Loucy (cell line): ENCODE data around the gene PRCD.

Experiments
- H2AFZ ChIP-seq: fragments of 200-600 bp; sonication (generic); 2 replicates; pipeline ENCODE4 v1.6.0; 2016; ENCODE audit warnings: antibody characterized with exemption, mild to moderate bottlenecking, low read length, moderate library complexity
- H3F3A ChIP-seq: fragments of 200-600 bp; 2 replicates; pipeline ENCODE4 v1.6.0; 2016; ENCODE audit warnings: antibody characterized with exemption, low read depth, mild to moderate bottlenecking
- H3K27me3 ChIP-seq: fragments of 200-600 bp; sonication (generic); 2 replicates; pipeline ENCODE4 v1.6.1; 2014; ENCODE audit warnings: low read length, mild to moderate bottlenecking; ENCODE audit not compliant: insufficient read depth, poor library complexity, severe bottlenecking
- H3K36me3 ChIP-seq: fragments of 200-600 bp; sonication (generic); 2 replicates; pipeline ENCODE4 v1.6.1; 2016; ENCODE audit warnings: low read length; ENCODE audit not compliant: insufficient read depth
- H3K4me1 ChIP-seq: fragments of 200-600 bp; sonication (generic); 2 replicates; pipeline ENCODE4 v1.5.1; 2014; ENCODE audit warnings: low read length, mild to moderate bottlenecking; ENCODE audit not compliant: insufficient read depth, poor library complexity, severe bottlenecking
- H3K4me2 ChIP-seq: fragments of 200-600 bp; sonication (generic); 2 replicates; pipeline ENCODE4 v1.6.0; 2014; ENCODE audit warnings: antibody characterized with exemption, low read length, low read depth, mild to moderate bottlenecking; ENCODE audit not compliant: poor library complexity, severe bottlenecking
- H3K4me3 ChIP-seq: fragments of 200-600 bp; sonication (generic); 2 replicates; pipeline ENCODE4 v1.5.1; 2014; ENCODE audit warnings: low read length, mild to moderate bottlenecking, mixed read lengths; ENCODE audit not compliant: poor library complexity, severe bottlenecking
- H3K79me2 ChIP-seq: fragments of 200-600 bp; sonication (generic); 2 replicates; pipeline ENCODE4 v1.6.1; 2014; ENCODE audit warnings: low read length; ENCODE audit not compliant: insufficient read depth
- H3K9ac ChIP-seq: fragments of 200-600 bp; sonication (generic); 2 replicates; pipeline ENCODE4 v1.6.0; 2014; ENCODE audit warnings: mild to moderate bottlenecking, low read depth, low read length, moderate library complexity; ENCODE audit not compliant: poor library complexity, severe bottlenecking
- H3K9me2 ChIP-seq: fragments of 200-600 bp; sonication (generic); replicated peaks from 2 replicates; pipeline ENCODE4 v1.6.1; 2016; ENCODE audit warnings: low read depth, low read length, mixed read lengths
- H3K9me3 ChIP-seq: fragments of 200-600 bp; sonication (generic); 2 replicates; pipeline ENCODE4 v1.6.1; 2014; ENCODE audit warnings: mild to moderate bottlenecking, antibody characterized with exemption, low read length, low read depth; ENCODE audit not compliant: insufficient read depth
- H4K20me1 ChIP-seq: fragments of 200-600 bp; sonication (generic); 2 replicates; pipeline ENCODE4 v1.6.0; 2014; ENCODE audit warnings: antibody characterized with exemption, low read length, mild to moderate bottlenecking; ENCODE audit not compliant: insufficient read depth, poor library complexity, severe bottlenecking
- EZH2phosphoT487 ChIP-seq: fragments of 200-600 bp; IDR thresholded peaks from 2 replicates; pipeline ENCODE4 v1.6.1; 2018; ENCODE audit warnings: antibody characterized with exemption, mild to moderate bottlenecking, moderate library complexity, borderline replicate concordance
- TF ChIP-seq, protein P1 (sequence below): fragments of 200-600 bp; sonication (generic); conservative IDR thresholded peaks from 2 replicates; pipeline ENCODE4 v1.5.1; 2014; ENCODE audit warnings: mild to moderate bottlenecking, antibody characterized with exemption, low read length

The PRCD gene

DNA sequence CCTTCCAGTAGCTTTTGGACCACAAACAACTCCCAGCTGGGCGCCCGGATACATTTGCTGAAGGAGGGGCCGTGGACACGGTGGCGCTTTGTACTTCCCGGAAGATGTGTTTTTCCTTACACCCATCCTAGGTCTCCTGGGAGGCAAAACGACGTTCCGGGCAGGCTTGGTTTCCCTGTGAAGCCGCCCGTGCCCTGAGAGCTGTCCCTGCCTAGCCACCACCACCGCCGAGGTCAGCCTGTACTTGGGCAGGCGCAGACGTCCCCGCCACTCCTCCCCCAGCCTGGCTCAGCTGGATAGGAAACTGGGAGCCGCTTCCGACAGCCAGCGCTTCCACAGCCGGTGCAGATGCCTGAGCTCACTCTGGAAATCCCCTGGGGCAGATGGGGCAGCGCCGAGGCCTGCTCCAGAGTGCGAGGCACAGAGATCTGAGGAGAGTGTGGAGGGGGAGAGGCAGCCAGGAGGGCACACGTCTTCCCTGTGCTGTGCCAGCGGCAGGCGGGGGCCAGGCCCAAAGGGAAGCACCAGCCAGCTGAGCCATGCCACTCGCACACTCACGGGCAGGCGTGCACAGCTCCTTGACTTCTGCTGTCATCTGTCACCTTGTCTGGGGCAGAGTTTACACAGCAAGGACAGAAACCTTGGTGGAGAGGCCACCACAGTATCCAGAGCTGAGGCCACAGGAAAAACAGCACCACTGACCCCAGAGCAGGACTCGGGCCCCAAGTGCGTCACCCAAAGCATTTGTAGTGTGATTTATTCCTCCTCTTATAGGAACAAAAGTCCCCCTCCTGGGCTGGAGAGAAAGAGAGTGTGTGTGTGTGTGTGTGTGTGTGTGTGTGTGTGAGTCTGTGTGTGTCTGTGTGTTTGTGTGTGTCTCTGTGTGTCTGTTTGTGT, 41.6 kb upstream of the PRCD start:
- peaks cover 34% of the 10 kb centered on the region for H3K4me1 ChIP-seq
- no peaks in the 10 kb centered on the region for H4K20me1 ChIP-seq
- no peak overlapping the region for H3K4me3 ChIP-seq
- H3K4me2 ChIP-seq: no peak overlapping the region
- no peaks in the 10 kb centered on the region for H3K79me2 ChIP-seq
- no peaks in the 10 kb centered on the region for H3K9me3 ChIP-seq
- no peaks in the 10 kb centered on the region for H3F3A ChIP-seq
- no peaks in the 10 kb centered on the region for H3K9me2 ChIP-seq
- no peaks in the 10 kb centered on the region for H3K27me3 ChIP-seq
- H3K9ac ChIP-seq: no peak overlapping the region
- TF ChIP-seq, protein P1, sequence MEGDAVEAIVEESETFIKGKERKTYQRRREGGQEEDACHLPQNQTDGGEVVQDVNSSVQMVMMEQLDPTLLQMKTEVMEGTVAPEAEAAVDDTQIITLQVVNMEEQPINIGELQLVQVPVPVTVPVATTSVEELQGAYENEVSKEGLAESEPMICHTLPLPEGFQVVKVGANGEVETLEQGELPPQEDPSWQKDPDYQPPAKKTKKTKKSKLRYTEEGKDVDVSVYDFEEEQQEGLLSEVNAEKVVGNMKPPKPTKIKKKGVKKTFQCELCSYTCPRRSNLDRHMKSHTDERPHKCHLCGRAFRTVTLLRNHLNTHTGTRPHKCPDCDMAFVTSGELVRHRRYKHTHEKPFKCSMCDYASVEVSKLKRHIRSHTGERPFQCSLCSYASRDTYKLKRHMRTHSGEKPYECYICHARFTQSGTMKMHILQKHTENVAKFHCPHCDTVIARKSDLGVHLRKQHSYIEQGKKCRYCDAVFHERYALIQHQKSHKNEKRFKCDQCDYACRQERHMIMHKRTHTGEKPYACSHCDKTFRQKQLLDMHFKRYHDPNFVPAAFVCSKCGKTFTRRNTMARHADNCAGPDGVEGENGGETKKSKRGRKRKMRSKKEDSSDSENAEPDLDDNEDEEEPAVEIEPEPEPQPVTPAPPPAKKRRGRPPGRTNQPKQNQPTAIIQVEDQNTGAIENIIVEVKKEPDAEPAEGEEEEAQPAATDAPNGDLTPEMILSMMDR: no peak
- TF ChIP-seq EZH2phosphoT487: no peak
- no peaks in the 10 kb centered on the region for H3K36me3 ChIP-seq
- H2AFZ ChIP-seq: no peak overlapping the region

DNA sequence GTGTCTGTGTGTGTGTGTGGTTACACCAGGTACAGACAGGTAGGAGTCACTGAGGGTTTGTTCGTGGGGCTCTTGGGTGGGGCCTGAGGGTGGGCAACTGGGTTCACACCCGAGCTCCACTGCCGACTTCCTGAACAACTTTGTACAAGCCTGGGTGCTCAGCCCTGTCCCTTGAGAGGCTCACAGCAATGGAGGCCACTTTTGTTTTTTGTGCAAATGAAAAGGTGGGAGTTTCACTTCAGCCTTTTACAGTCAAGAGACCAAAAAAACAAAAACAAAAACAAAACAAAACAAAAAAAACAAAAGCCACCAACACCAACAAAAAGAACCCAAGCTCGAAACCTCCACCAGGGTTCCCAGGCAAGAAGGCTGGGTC, 41.0 kb upstream of the PRCD start:
- Histone ChIP-seq H3K4me2 (no peak overlapping the region), H3K27me3 (no peaks in the 10 kb centered on the region), H2AFZ (no peak overlapping the region), H3K4me1 (peaks cover 28% of the 10 kb centered on the region), H4K20me1 (no peaks in the 10 kb centered on the region), H3K9ac (no peak overlapping the region), H3K9me3 (no peaks in the 10 kb centered on the region), H3K4me3 (no peak overlapping the region), H3K9me2 (no peaks in the 10 kb centered on the region), H3F3A (no peaks in the 10 kb centered on the region), H3K79me2 (no peaks in the 10 kb centered on the region), H3K36me3 (no peaks in the 10 kb centered on the region)
- TF ChIP-seq, protein P1: no peak
- TF ChIP-seq EZH2phosphoT487: no peak

DNA sequence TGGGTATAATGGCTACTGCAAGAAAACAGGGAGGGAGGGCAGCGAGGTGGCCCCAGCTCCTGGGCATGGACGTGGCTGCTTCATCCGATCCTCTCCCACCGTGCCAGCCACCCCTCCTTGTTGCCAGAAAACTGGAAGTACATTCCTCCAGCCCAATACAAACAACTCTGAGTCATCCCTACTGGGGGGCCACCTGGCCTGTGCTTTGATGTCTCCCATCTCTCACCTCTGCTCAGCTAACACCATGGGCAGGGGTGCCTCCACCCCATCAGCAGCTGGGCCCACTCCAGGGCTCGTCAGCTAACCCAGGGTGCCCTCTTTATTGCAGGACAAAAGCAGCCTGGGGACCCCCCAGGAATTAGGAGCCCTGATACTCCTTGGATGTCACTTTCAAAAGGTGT, 40.6 kb upstream of the PRCD start:
- Histone ChIP-seq H3K79me2 (no peaks in the 10 kb centered on the region), H4K20me1 (no peaks in the 10 kb centered on the region)

More for the DNA sequence above, 40.6 kb upstream of the PRCD start:
- no peak overlapping the region for H3K4me3 ChIP-seq
- no peaks in the 10 kb centered on the region for H3K36me3 ChIP-seq
- no peak overlapping the region for H3K4me2 ChIP-seq
- H3K27me3 ChIP-seq: no peaks in the 10 kb centered on the region
- no peaks in the 10 kb centered on the region for H3K9me2 ChIP-seq
- H3K9ac ChIP-seq: no peak overlapping the region
- H3K9me3 ChIP-seq: no peaks in the 10 kb centered on the region
- TF ChIP-seq, protein P1: no peak
- no peak for TF ChIP-seq EZH2phosphoT487
- peaks cover 28% of the 10 kb centered on the region for H3K4me1 ChIP-seq
- H3F3A ChIP-seq: no peaks in the 10 kb centered on the region
- H2AFZ ChIP-seq: no peak overlapping the region
